Measurements from ENCODE around the gene HIPK2. TPM values are rescaled to one million over a fixed set of nuclear protein-coding genes. Genes with fewer than 3 reads are reported as not detected.
A peak's percentile ranks its signal among the peaks of the same experiment; 100 is the strongest.

The HIPK2 gene
- total RNA-seq, 4 donors from 2014 or later = 20.9 to 40.9 (median 26.7) TPM

DNA sequence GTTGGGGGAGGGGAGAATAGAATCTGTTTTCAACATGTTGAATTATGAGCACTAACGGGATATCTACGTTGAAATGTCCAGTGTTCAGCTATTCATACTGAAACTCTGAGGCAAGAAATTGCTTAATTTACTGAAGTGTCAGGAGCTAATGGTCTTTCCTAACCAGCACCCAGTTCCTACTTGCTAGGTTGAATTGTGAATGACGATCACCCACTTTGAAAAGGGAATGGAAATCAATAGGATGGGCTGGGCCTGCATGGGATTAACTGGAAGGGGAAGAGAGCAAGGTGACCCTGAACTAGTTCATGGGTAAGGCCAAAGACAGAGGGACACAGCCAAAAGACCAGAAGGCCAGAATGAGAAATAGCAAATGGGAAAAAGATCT, 51.3 kb downstream of the HIPK2 start:
- TF ChIP-seq POLR2A (IDR thresholded peaks at IDR 0.05; ENCODE audit: low read depth) (no peak), EP300 (IDR thresholded peaks at IDR 0.05) (no peak), POLR2AphosphoS5 (IDR thresholded peaks at IDR 0.05) (no peak)
- TF ChIP-seq, protein P1, sequence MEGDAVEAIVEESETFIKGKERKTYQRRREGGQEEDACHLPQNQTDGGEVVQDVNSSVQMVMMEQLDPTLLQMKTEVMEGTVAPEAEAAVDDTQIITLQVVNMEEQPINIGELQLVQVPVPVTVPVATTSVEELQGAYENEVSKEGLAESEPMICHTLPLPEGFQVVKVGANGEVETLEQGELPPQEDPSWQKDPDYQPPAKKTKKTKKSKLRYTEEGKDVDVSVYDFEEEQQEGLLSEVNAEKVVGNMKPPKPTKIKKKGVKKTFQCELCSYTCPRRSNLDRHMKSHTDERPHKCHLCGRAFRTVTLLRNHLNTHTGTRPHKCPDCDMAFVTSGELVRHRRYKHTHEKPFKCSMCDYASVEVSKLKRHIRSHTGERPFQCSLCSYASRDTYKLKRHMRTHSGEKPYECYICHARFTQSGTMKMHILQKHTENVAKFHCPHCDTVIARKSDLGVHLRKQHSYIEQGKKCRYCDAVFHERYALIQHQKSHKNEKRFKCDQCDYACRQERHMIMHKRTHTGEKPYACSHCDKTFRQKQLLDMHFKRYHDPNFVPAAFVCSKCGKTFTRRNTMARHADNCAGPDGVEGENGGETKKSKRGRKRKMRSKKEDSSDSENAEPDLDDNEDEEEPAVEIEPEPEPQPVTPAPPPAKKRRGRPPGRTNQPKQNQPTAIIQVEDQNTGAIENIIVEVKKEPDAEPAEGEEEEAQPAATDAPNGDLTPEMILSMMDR (IDR thresholded peaks at IDR 0.05) = no peak
- Histone ChIP-seq H3K27ac (replicated peaks in 1 of 4) (peak overlapping the region in 2 of 4 donors; percentile 22 to 42), H3K4me1 (peaks cover 49 to 85% (median 59%) of the 10 kb centered on the region in 4 donors), H3K36me3 (peaks cover 0 to 4% (median 0%) of the 10 kb centered on the region in 4 donors), H3K9me3 (no peaks in the 10 kb centered on the region), H3K27me3 (no peaks in the 10 kb centered on the region), H3K4me3 (no peak overlapping the region)
- no peak for DNase-seq (ENCODE audit: extremely low spot score)
- intact Hi-C loops (cut with DNase I) = loop anchor here (10.0 kb wide), 1 partner anchor 72 kb away; no protein-coding TSS in a partner anchor
- 70% methylated on average over 3 of the region's 3 CpGs for WGBS

GRCh38 chr7:139725858-139726484, 51.8 kb downstream of the HIPK2 start:
- Histone ChIP-seq H3K9me3 (no peaks in the 10 kb centered on the region), H3K27ac (replicated peaks in 1 of 4) (no peak overlapping the region), H3K36me3 (peaks cover 0 to 4% (median 0%) of the 10 kb centered on the region in 4 donors), H3K4me1 (peaks cover 49 to 85% (median 59%) of the 10 kb centered on the region in 4 donors), H3K4me3 (no peak overlapping the region), H3K27me3 (no peaks in the 10 kb centered on the region)
- no peak for DNase-seq (ENCODE audit: extremely low spot score)
- WGBS = 80% methylated on average over 6 of the region's 6 CpGs
- TF ChIP-seq, protein P1 (IDR thresholded peaks at IDR 0.05) = no peak
- no peak for TF ChIP-seq EP300 (IDR thresholded peaks at IDR 0.05)
- no peak for TF ChIP-seq POLR2AphosphoS5 (IDR thresholded peaks at IDR 0.05)
- TF ChIP-seq POLR2A (IDR thresholded peaks at IDR 0.05; ENCODE audit: low read depth) = no peak
- intact Hi-C loops (cut with DNase I) = loop anchor here (10.0 kb wide), 1 partner anchor 71 kb away; no protein-coding TSS in a partner anchor

- TF ChIP-seq, protein P1 (IDR thresholded peaks at IDR 0.05) = no peak
- TF ChIP-seq EP300 (IDR thresholded peaks at IDR 0.05) (no peak), POLR2AphosphoS5 (IDR thresholded peaks at IDR 0.05) (no peak), POLR2A (IDR thresholded peaks at IDR 0.05; ENCODE audit: low read depth) (no peak)
- 92% methylated on average over 6 of the region's 6 CpGs for WGBS
- no peak overlapping the region for H3K4me3 ChIP-seq
- peaks cover 47 to 85% (median 59%) of the 10 kb centered on the region in 4 donors for H3K4me1 ChIP-seq
- DNase-seq (ENCODE audit: extremely low spot score) = no peak
- intact Hi-C loops (cut with DNase I) = loop anchor here (10.0 kb wide), 1 partner anchor 70 kb away; no protein-coding TSS in a partner anchor
- H3K27ac ChIP-seq (replicated peaks in 1 of 4) = no peak overlapping the region
- no peaks in the 10 kb centered on the region for H3K27me3 ChIP-seq
- no peaks in the 10 kb centered on the region for H3K9me3 ChIP-seq
- H3K36me3 ChIP-seq = peaks cover 0 to 4% (median 0%) of the 10 kb centered on the region in 4 donors
Measured at GRCh38 chr7:139725077-139725476, 52.7 kb downstream of the HIPK2 start.

DNA sequence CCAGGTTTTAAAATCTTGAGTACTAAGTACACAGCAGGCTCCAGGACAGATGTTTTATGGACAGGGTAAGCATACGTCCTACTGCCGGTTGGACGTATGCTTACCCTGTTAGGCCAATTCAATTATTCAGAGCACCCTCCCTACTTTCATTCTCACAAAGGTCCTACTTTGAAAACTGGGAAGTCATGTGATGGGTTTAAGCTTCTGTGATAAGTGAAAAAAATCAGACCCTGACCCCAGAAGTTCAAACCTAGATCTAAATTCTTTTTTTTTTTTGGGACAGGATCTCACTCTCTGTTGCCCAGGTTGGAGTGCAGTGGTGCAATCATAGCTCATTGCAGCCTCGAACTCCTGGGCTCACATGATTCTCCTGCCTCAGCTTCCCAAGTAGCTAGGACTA, 55.2 kb downstream of the HIPK2 start:
- Histone ChIP-seq H3K27me3 (no peaks in the 10 kb centered on the region), H3K9me3 (no peaks in the 10 kb centered on the region), H3K36me3 (no peaks in the 10 kb centered on the region), H3K4me3 (no peak overlapping the region), H3K27ac (replicated peaks in 1 of 4) (no peak overlapping the region), H3K4me1 (peaks cover 45 to 70% (median 55%) of the 10 kb centered on the region in 4 donors)
- intact Hi-C loops (cut with DNase I) = loop anchor here (10.0 kb wide), 1 partner anchor 68 kb away; no protein-coding TSS in a partner anchor
- no peak for TF ChIP-seq POLR2A (IDR thresholded peaks at IDR 0.05; ENCODE audit: low read depth)
- TF ChIP-seq, protein P1 (IDR thresholded peaks at IDR 0.05) = no peak
- TF ChIP-seq POLR2AphosphoS5 (IDR thresholded peaks at IDR 0.05) = no peak
- TF ChIP-seq EP300 (IDR thresholded peaks at IDR 0.05) = no peak
- no peak for DNase-seq (ENCODE audit: extremely low spot score)
- 83% methylated on average over 4 of the region's 4 CpGs for WGBS
